GM18873 (cell line): ENCODE results near the gene DIS3L.
"Not testable (repeated sequence)": the region's sequence is repeated elsewhere in the genome, so short reads cannot be mapped to it uniquely, and the experiment has no call there.

Experiments used
- ATAC-seq: cut with Tn5 transposase; IDR thresholded peaks from one replicate; pipeline ENCODE4 v1.9.1; 2021; ENCODE audit warnings: mild to moderate bottlenecking, moderate library complexity, moderate number of reproducible peaks; ENCODE audit not compliant: unreplicated experiment, low FRiP score

Gene DIS3L

GRCh38 chr15:66275352-66275751 lies 18.0 kb upstream of the DIS3L start:
- no peak for ATAC-seq

GRCh38 chr15:66276546-66276945 lies 16.8 kb upstream of the DIS3L start:
- no peak for ATAC-seq

- ATAC-seq: no peak
Measured at GRCh38 chr15:66278056-66278455, 15.3 kb upstream of the DIS3L start.

- no peak for ATAC-seq
Measured at GRCh38 chr15:66278671-66279070, 14.7 kb upstream of the DIS3L start.

- no peak for ATAC-seq
Measured at GRCh38 chr15:66284271-66284670, 9.1 kb upstream of the DIS3L start.

GRCh38 chr15:66285533-66286280 lies 7.7 kb upstream of the DIS3L start:
- ATAC-seq: no peak

- ATAC-seq: no peak
Measured at GRCh38 chr15:66287461-66288057, 5.8 kb upstream of the DIS3L start.

- no peak for ATAC-seq
Measured at GRCh38 chr15:66288093-66288492, 5.3 kb upstream of the DIS3L start.

GRCh38 chr15:66288551-66289185 lies 4.7 kb upstream of the DIS3L start:
- ATAC-seq: no peak

GRCh38 chr15:66290007-66290406 lies 3.4 kb upstream of the DIS3L start:
- no peak for ATAC-seq

GRCh38 chr15:66290518-66290917 lies 2.9 kb upstream of the DIS3L start:
- no peak for ATAC-seq

- no peak for ATAC-seq
Measured at GRCh38 chr15:66291816-66292570, 1.4 kb upstream of the DIS3L start.

GRCh38 chr15:66292571-66293418 lies 573 bp upstream of the DIS3L start:
- no peak for ATAC-seq

GRCh38 chr15:66294157-66294931 lies 976 bp downstream of the DIS3L start:
- no peak for ATAC-seq

- ATAC-seq: no peak
Measured at GRCh38 chr15:66294932-66295235, 1.5 kb downstream of the DIS3L start.

GRCh38 chr15:66296186-66296585 lies 2.8 kb downstream of the DIS3L start:
- ATAC-seq: no peak

GRCh38 chr15:66298803-66299251 lies 5.5 kb downstream of the DIS3L start:
- no peak for ATAC-seq

GRCh38 chr15:66302489-66303278 lies 9.3 kb downstream of the DIS3L start:
- ATAC-seq: no peak

- not testable (repeated sequence) for ATAC-seq
Measured at GRCh38 chr15:66304425-66304824, 11.1 kb downstream of the DIS3L start.
